ENCODE measurements around the gene MYO3B. TPM values are rescaled to one million over a fixed set of nuclear protein-coding genes. Genes with fewer than 3 reads are reported as not detected.

The MYO3B gene
- total and polyA plus RNA-seq, 7 donors = 0.34 TPM; not detected in 6

GRCh38 chr2:170166735-170167134 lies 11.2 kb upstream of the MYO3B start:
- H3K4me3 ChIP-seq = no peak overlapping the region
- 95 to 96% methylated on average over 1 of the region's 1 CpG for WGBS, 2 donors
- no peak overlapping the region for H3K27ac ChIP-seq
- intact Hi-C loops (cut with DNase I) = no loop called here
- H3K4me1 ChIP-seq = no peaks in the 10 kb centered on the region
- no peaks in the 10 kb centered on the region for H3K9me3 ChIP-seq
- TF ChIP-seq POLR2AphosphoS5 (IDR thresholded peaks at IDR 0.05) = no peak
- TF ChIP-seq, protein P1, sequence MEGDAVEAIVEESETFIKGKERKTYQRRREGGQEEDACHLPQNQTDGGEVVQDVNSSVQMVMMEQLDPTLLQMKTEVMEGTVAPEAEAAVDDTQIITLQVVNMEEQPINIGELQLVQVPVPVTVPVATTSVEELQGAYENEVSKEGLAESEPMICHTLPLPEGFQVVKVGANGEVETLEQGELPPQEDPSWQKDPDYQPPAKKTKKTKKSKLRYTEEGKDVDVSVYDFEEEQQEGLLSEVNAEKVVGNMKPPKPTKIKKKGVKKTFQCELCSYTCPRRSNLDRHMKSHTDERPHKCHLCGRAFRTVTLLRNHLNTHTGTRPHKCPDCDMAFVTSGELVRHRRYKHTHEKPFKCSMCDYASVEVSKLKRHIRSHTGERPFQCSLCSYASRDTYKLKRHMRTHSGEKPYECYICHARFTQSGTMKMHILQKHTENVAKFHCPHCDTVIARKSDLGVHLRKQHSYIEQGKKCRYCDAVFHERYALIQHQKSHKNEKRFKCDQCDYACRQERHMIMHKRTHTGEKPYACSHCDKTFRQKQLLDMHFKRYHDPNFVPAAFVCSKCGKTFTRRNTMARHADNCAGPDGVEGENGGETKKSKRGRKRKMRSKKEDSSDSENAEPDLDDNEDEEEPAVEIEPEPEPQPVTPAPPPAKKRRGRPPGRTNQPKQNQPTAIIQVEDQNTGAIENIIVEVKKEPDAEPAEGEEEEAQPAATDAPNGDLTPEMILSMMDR (IDR thresholded peaks at IDR 0.05) = no peak
- no peak for TF ChIP-seq POLR2A (IDR thresholded peaks at IDR 0.05)
- TF ChIP-seq EP300 (IDR thresholded peaks at IDR 0.05) = no peak
- no peaks in the 10 kb centered on the region for H3K36me3 ChIP-seq
- no peak for DNase-seq
- no peaks in the 10 kb centered on the region for H3K27me3 ChIP-seq

DNA sequence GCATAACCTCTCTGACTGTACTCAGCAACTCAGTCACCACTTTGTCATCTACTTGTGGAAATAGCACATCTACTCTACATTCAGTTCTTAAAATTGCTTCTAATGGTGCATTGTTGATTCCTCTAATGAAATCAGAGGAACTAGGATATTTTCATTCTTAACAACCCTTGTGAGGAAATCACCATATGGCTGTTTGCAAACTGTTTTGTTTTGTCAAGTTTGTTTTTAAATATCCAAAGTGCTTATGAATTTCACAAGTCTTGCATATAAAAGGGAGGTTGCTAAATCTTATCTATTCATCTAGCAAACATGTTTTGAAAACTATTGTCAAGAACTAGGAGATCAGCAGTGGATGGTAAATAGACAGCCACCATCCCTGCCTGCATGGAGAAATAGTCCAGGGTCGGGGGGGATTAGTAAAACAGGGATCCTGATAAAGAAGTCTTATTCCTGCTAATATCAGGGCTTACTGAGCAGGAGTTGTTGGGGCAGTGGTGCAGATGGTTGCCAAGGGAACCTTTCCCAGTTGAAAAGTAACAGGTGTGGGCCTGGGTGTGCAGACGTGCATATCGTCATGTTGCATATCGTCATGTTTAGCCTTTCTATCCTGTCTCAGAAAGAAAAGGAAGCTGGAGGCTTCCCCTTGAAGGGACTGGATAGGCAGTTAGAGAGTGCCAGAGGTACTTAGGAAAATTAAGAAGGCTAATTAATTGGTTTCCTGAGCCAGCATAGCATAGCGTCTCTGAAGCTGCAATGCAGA lies 7.5 kb upstream of the MYO3B start:
- 73 to 76% methylated on average over 5 of the region's 5 CpGs for WGBS, 2 donors

DNA sequence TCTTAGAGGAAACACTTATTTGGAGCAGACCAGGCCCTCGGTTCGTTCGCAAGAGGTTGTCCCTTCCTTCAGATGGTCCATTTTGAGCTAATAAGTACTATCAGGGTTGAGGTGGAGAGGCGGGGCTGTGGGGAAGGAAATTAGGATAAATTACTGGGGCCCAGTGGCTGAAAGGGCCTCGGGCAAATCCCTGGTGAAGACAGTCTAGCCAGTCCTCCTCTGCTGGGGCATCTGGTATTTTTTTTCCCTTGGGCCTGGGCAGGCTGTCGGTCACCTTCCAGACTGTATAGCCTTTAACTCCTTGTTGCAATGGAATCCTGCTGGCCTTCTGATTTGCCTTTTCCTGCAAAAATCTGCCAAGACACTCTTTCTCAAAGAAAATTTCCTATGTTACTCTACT lies 1.7 kb upstream of the MYO3B start:
- Histone ChIP-seq H3K27me3 (no peaks in the 10 kb centered on the region), H3K9me3 (no peaks in the 10 kb centered on the region), H3K4me1 (no peaks in the 10 kb centered on the region), H3K4me3 (no peak overlapping the region), H3K36me3 (no peaks in the 10 kb centered on the region), H3K27ac (no peak overlapping the region)
- 81 to 83% methylated on average over 6 of the region's 6 CpGs for whole genome bisulfite sequencing, 2 donors
- no peak for TF ChIP-seq POLR2AphosphoS5 (IDR thresholded peaks at IDR 0.05)
- TF ChIP-seq, protein P1 (IDR thresholded peaks at IDR 0.05) = no peak
- no peak for TF ChIP-seq EP300 (IDR thresholded peaks at IDR 0.05)
- TF ChIP-seq POLR2A (IDR thresholded peaks at IDR 0.05) = no peak
- no peak for DNase-seq
- intact Hi-C loops (cut with DNase I) = no loop called here

More for the DNA sequence above, 7.5 kb upstream of the MYO3B start:
- Histone ChIP-seq H3K36me3 (no peaks in the 10 kb centered on the region), H3K9me3 (no peaks in the 10 kb centered on the region), H3K27ac (no peak overlapping the region), H3K27me3 (no peaks in the 10 kb centered on the region), H3K4me3 (no peak overlapping the region), H3K4me1 (no peaks in the 10 kb centered on the region)
- TF ChIP-seq POLR2AphosphoS5 (IDR thresholded peaks at IDR 0.05) (no peak), EP300 (IDR thresholded peaks at IDR 0.05) (no peak), POLR2A (IDR thresholded peaks at IDR 0.05) (no peak)
- TF ChIP-seq, protein P1 (IDR thresholded peaks at IDR 0.05) = no peak
- intact Hi-C loops (cut with DNase I) = no loop called here
- DNase-seq = no peak

GRCh38 chr2:170180031-170180566 lies 2.2 kb downstream of the MYO3B start:
- H3K27me3 ChIP-seq = no peaks in the 10 kb centered on the region
- H3K4me3 ChIP-seq = no peak overlapping the region
- H3K27ac ChIP-seq = no peak overlapping the region
- TF ChIP-seq EP300 (IDR thresholded peaks at IDR 0.05) (no peak), POLR2A (IDR thresholded peaks at IDR 0.05) (no peak), POLR2AphosphoS5 (IDR thresholded peaks at IDR 0.05) (no peak)
- TF ChIP-seq, protein P1 (IDR thresholded peaks at IDR 0.05) = no peak
- H3K4me1 ChIP-seq = no peaks in the 10 kb centered on the region
- H3K9me3 ChIP-seq = no peaks in the 10 kb centered on the region
- intact Hi-C loops (cut with DNase I) = no loop called here
- no peak for DNase-seq
- no peaks in the 10 kb centered on the region for H3K36me3 ChIP-seq
- 70 to 87% methylated on average over 3 of the region's 3 CpGs for WGBS, 2 donors

Data from sigmoid colon (tissue), 7 donors.